Measurements from ENCODE around the gene ZFP36.
A peak's percentile ranks its signal among the peaks of the same experiment; 100 is the strongest.

Gene ZFP36

DNA sequence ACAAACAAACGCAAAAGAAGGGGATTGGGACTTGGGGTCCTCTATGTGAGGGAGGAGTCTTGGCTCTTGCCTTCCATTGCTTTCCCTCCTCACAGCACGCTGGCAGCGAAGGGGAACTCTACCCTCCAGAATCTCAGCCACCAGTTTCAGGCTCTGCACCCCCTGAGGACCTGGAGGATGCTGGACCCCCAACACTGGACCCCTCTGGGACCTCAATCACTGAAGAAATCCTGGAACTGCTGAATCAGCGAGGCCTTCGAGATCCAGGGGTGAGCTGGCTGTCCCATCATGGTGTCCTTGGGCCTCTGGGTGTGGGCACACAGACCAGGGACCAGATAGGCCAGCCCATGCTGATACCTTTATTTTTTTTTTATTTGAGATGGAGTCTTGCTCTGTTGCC lies 15.4 kb downstream of the ZFP36 start:
- no peak for DNase-seq

DNA sequence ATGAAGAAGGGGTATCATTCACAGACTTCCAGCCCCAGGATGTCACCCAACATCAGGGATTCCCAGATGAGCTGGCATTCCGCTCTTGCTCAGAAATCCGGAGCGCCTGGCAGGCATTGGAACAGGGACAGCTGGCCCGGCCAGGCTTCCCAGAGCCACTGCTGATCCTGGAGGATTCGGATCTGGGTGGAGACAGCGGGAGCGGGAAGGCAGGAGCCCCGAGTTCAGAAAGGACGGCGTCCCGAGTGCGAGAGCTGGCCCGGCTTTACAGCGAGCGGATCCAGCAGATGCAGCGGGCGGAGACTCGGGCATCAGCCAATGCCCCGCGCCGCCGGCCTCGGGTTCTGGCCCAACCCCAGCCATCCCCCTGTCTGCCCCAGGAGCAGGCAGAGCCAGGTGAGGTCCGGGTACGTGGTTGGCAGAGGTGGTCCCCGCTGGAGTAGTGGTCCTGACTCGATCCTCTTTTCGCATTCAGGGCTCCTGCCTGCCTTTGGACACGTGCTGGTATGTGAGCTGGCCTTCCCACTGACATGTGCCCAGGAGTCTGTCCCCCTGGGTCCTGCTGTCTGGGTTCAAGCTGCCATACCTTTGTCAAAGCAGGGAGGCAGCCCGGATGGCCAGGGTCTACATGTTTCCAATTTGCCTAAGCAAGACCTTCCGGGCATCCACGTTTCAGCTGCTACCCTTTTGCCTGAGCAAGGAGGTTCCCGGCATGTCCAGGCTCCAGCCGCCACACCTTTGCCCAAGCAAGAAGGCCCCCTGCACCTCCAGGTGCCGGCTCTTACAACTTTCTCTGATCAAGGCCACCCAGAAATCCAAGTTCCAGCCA lies 16.8 kb downstream of the ZFP36 start:
- DNase-seq: no peak

DNA sequence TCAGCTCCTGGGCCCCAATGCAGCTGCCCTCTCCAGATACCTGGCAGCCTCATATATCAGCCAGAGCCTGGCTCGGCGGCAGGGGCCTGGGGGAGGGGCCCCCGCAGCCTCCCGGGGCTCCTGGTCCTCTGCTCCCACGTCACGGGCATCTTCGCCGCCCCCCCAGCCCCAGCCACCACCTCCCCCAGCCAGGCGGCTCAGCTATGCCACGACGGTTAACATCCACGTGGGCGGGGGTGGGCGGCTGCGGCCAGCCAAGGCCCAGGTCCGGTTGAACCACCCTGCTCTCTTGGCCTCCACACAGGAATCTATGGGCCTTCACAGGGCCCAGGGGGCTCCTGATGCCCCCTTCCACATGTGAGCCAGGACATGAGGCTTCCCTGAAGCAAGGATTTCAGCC lies 18.3 kb downstream of the ZFP36 start:
- DNase-seq: no peak

GRCh38 chr19:39425744-39426143 lies 19.1 kb downstream of the ZFP36 start:
- no peak for DNase-seq

- no peak for DNase-seq
Measured at GRCh38 chr19:39426170-39426569, 19.5 kb downstream of the ZFP36 start.

DNA sequence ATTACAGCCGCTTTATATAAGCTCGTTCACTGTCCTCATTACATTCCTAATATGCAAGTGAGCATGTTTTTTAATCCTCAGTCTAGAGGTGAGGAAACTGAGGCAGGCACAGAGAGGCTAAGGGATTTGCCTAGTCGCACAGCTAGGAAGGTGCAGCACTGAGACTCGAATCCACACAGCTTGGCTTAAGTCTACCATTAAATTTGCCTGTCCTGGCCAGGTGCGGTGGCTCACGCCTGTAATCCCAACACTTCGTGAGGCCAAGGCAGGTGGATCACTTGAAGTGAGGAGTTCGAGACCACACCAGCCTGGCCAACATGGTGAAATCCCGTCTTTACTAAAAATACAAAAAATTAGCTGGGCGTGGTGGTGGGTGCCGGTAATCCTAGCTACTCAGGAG lies 21.1 kb downstream of the ZFP36 start:
- no peak for DNase-seq

- peak; percentile 64 for DNase-seq
Measured at GRCh38 chr19:39428283-39429112, 21.9 kb downstream of the ZFP36 start.

- no peak for DNase-seq
Measured at GRCh38 chr19:39430675-39431593, 24.3 kb downstream of the ZFP36 start.

DNA sequence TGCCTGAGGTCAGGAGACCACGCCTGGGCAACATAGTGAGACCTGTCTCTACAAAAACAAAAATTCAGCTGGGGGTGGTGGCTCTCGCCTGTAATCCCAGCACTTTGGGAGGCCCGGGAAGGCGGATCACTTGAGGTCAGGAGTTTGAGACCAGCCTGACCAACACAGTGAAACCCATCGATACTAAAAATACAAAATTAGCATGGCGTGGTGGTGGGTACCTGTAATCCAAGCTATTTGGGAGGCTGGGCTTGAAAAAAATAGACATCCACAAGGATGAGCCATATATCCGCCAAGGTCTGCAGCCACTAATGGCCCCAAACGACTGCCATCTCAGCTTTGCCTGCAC lies 26.0 kb downstream of the ZFP36 start:
- no peak for DNase-seq

- no peak for DNase-seq
Measured at GRCh38 chr19:39433480-39434079, 26.9 kb downstream of the ZFP36 start.

GRCh38 chr19:39434123-39435076 lies 27.8 kb downstream of the ZFP36 start:
- no peak for DNase-seq

DNA sequence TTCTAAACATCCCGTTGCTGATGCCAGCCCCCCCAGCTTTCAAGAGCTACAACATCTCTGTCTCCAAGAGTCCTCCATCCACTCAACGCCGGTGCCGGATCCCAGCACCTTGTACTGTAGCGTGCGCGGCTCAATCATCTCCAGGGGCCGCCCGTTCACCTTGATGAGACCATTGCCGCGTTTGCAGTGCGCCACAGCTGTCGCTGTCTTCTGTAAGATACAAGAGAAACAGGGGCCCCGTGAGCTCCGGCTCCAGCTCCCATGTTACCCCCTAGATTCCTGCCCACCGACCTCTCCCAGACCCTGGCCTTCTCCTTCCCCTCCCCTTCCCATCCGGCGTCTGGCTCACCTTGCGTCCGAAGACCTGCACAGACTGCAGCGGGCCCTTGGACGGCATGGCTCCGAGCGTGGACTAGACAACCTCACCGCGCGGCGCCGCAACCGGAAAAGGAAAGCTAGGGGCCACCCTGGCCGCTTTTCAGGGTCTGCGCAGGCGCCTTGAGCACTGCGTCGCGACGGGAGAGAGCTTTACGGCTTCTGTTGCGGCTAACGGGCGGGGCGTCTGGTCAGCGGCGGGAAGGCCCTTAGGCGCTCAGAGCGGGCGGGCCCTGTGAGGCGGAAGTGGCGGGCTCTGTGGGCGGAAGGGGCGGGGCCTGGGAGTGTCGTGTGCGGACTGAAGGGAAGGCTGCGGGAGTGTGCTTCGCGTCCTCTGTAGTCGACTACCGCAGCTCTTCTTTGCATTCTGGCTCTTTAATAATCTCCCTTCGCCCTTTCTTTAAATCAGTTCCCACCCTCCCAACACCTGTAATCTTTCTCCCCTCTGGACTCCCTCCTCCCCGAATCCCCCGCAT lies 29.1 kb downstream of the ZFP36 start, which contains the start of gene RPS16:
Gene RPS16 (minus strand): TSS at position 451 of the 851 bp plus-strand sequence. CDS start 54 bp downstream, at position 397.
- peak; percentile 98 for DNase-seq

GRCh38 chr19:39436350-39436716 lies 29.7 kb downstream of the ZFP36 start:
- DNase-seq: no peak

DNA sequence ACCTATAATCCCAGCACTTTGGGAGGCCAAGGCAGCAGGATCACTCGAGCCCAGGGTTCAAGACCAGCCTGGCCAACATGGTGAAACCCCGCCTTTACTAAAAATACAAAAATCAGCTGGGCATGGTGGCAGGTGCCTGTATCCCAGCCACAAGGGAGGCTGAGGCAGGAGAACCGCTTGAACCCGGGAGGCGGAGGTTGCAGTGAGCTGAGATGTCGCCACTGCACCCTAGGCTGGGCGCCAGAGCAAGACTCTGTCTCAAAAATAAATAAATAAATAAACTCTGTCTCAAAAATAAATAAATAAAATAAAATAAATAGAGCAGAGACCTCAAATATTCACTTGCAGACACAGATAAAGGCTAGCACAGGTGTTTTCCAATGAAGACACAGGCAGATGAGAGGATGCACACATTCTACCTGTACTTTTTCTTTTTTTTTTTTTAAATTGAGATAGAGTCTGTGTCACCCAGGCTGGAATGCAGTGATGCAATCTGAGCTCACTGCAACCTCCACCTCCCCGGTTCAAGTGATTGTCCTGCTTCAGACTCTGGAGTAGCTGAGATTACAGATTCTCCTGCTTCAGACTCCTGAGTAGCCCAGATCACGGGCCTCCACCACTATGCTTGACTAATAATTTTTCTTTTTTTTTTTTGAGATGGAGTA lies 31.8 kb downstream of the ZFP36 start:
- DNase-seq: no peak

DNA sequence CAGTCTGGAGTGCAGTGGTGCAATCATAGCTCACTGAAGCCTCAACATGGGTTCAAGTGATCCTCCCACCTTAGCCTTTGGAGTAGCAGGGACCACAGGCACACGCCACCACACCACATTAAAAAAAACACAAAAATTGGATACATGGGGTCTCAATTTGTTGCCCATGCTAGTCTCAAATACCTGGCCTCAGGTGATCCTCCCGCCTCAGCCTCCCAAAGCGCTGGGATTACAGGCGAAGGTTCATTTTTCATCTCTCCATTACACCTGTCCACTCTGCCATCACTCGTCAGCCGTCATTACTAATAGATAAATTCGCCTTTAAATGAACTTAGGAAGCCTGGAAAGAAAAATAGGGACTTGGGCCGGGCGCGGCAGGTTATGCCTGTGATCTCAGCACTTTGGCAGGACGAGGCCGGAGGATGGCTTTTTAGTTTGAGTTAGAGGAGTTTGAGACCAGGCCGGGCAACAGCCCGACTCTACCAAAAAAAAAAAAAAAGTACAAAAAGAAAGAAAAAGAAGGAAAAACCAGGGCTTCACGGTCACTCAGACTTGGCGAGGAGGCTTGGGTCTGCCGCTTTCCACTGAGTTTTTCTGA lies 38.0 kb downstream of the ZFP36 start:
- no peak for DNase-seq

GRCh38 chr19:39445196-39446111 lies 38.8 kb downstream of the ZFP36 start, which contains the start of gene SUPT5H:
TSS of gene SUPT5H (plus strand) at chr19:39445582. CDS start at chr19:39445891, 309 bp downstream.
- DNase-seq: peak; percentile 97

DNA sequence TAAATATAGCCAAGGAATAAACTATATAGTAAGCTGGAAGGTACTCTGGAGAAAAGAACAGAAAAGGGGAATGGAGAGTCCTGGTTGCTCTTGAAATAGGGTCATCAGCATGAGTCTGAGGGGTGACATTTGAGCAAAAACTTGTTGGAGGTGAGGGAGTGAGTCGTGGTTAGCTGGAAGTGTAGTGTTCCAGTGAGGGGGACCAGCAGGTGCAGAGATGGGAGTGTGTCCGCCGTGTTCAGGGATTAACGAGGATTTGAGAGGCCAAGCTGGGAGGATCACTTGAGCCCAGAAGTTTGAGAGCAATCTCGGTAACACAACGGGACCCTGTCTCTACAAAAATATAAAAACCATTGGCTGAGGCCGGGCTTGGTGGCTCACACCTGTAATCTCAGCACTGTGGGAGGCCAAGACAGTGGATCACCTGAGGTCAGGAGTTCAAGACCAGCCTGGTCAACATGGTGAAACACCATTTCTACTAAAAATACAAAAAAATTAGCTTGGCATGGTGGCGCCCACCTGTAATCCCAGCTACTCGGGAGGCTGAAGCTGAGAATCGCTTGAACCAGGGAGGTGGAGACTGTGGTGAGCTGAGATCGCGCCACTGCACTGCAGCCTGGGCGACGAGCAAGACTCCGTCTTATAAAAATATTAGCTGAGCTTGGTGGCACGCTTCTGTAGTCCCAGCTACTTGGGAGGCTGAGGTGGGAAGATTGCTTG lies 39.9 kb downstream of the ZFP36 start:
- DNase-seq: no peak

Data from amniotic stem cell (primary cell).